Right lobe of liver (tissue), 6 donors: Measurements from ENCODE around the gene LRP6. TPM values are rescaled to one million over a fixed set of nuclear protein-coding genes. Genes with fewer than 3 reads are reported as not detected.
A peak's percentile ranks its signal among the peaks of the same experiment; 100 is the strongest.

Source experiments
- ATAC-seq, 4 donors: fragments of 200-7000 bp; cut with Tn5 transposase; one replicate each; pipeline ENCODE4 v1.9.1; 2020; ENCODE audit warnings: mild to moderate bottlenecking in 4 of 4, moderate library complexity in 4 of 4
- DNase-seq, 3 donors: peaks; one replicate each; pipeline ENCODE4 v3.0.0-alpha.2; 2020
- H3K27ac ChIP-seq, 3 donors: fragments of 200-600 bp; one replicate each; pipeline ENCODE4 v1.8.0; 2022
- H3K27me3 ChIP-seq, 2 donors: fragments of 200-600 bp; one replicate each; pipeline ENCODE4 v1.8.0; 2022
- H3K36me3 ChIP-seq, 4 donors: fragments of 200-600 bp; sonication (generic) in 1 of 4; one replicate each; pipeline versions ENCODE4 v1.5.1 to v1.8.0; 2017 to 2022; ENCODE audit warnings: control low read depth in 1 of 4
- H3K4me1 ChIP-seq, 4 donors: fragments of 200-600 bp; sonication (generic) in 1 of 4; one replicate each; pipeline versions ENCODE4 v1.5.1 to v1.8.0; 2017 to 2022; ENCODE audit warnings: control low read depth in 1 of 4
- H3K4me3 ChIP-seq, 3 donors: fragments of 200-600 bp; one replicate each; pipeline ENCODE4 v1.8.0; 2022
- H3K9me3 ChIP-seq, 4 donors: fragments of 200-600 bp; sonication (generic) in 1 of 4; one replicate each; pipeline versions ENCODE4 v1.5.1 to v1.8.0; 2017 to 2022; ENCODE audit warnings: control low read depth in 1 of 4
- POLR2A ChIP-seq: fragments of 450-650 bp; IDR thresholded peaks from one replicate; pipeline ENCODE4 v1.6.1; 2017; ENCODE audit warnings: antibody characterized with exemption, mild to moderate bottlenecking
- WGBS: methylation state at CpG from one replicate; pipeline ENCODE4 v1.1.6; 2018; ENCODE audit warnings: low coverage, low lambda C conversion rate; ENCODE audit not compliant: insufficient coverage; ENCODE audit errors: missing lambda C conversion rate; 5-methylcytosine and 5-hydroxymethylcytosine counted together
- intact Hi-C, 2 donors: fragments of 100-400 bp; cut with DNase I; formaldehyde crosslinking; loops; one replicate each; pipeline versions ENCODE4 v1.11.2 to v1.14.1; 2022
- total RNA-seq, 6 experiments: library from RNA; depleted of rRNA in 2 of 6; stranded (reverse); fragments of >200 nt in 2 of 6; fragmentation: NEBNext Ultra II Directional in 3 of 6; extraction: Animal tissue kit (Norgen Biotek cat#: 25700) in 3 of 6; gene quantifications; one replicate each; pipeline versions ENCODE4 v1.1.0 to v1.2.4, GENCODE V29; 2016 to 2023
- TF ChIP-seq, protein P1 (sequence below), 4 donors: fragments of 200-600 bp in 3 of 4; fragments of 450-650 bp in 1 of 4; IDR thresholded peaks; one replicate each; pipeline versions ENCODE4 v1.5.1 to v1.8.0; 2016 to 2022; ENCODE audit warnings: antibody characterized with exemption in 4 of 4, mild to moderate bottlenecking in 2 of 4
- donor health status: DM: no; HTN: yes; CAD: no.
- donor health status: DM: no; HTN: no; CAD: no.
- donor health status: DM: no; HTN: no; CAD: no.
- donor health status: DM: no; HTN: yes; CAD: no.
- donor health status: DM: no; HTN: yes; CAD: no.

Gene LRP6
- total RNA-seq, 6 experiments from 2014 or later: 19.9 to 32.5 (median 22.2) TPM

GRCh38 chr12:12267742-12268200 lies 927 bp upstream of the LRP6 start:
- Histone ChIP-seq H3K27ac (peak overlapping the region; percentile 88 to 100 (median 99)), H3K27me3 (no peaks in the 10 kb centered on the region), H3K36me3 (no peaks in the 10 kb centered on the region), H3K9me3 (no peaks in the 10 kb centered on the region), H3K4me1 (peaks cover 0 to 8% (median 0%) of the 10 kb centered on the region in 4 donors), H3K4me3 (peak overlapping the region; percentile 80 to 89 (median 86))
- WGBS: 9% methylated on average over 6 of the region's 6 CpGs
- DNase-seq (no peak), ATAC-seq (no peak)
- TF ChIP-seq POLR2A: no peak
- TF ChIP-seq, protein P1, sequence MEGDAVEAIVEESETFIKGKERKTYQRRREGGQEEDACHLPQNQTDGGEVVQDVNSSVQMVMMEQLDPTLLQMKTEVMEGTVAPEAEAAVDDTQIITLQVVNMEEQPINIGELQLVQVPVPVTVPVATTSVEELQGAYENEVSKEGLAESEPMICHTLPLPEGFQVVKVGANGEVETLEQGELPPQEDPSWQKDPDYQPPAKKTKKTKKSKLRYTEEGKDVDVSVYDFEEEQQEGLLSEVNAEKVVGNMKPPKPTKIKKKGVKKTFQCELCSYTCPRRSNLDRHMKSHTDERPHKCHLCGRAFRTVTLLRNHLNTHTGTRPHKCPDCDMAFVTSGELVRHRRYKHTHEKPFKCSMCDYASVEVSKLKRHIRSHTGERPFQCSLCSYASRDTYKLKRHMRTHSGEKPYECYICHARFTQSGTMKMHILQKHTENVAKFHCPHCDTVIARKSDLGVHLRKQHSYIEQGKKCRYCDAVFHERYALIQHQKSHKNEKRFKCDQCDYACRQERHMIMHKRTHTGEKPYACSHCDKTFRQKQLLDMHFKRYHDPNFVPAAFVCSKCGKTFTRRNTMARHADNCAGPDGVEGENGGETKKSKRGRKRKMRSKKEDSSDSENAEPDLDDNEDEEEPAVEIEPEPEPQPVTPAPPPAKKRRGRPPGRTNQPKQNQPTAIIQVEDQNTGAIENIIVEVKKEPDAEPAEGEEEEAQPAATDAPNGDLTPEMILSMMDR (IDR thresholded peaks at IDR 0.05): no peak
- intact Hi-C loops: no loop called here

DNA sequence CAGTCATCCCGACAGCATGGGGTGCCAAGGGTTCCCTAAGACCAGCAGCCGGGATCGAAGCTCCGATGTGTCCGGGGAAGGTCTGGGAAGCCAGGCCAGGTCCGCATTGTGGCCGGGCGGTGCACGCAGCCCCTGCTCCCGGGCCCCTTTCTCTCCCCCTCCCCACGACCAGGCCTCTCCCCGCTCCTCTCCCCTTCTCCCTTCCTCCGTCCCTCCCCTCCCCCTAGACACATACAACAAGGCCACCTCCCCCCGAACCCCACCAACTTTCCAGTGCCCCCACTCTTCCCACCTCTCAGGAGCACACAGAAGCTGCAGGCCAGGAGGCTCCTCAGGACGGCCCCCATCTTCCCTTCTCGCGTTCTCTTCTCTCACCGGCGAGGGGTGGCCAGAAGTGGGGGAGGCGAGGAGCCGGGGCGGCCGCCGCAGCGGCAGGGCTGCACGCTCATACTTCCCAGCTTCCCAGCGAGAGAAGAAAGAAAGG lies 413 bp downstream of the LRP6 start:
- Histone ChIP-seq H3K27me3 (no peaks in the 10 kb centered on the region), H3K36me3 (no peaks in the 10 kb centered on the region), H3K27ac (peak overlapping the region; percentile 88 to 100 (median 99)), H3K4me1 (peaks cover 0 to 8% (median 0%) of the 10 kb centered on the region in 4 donors), H3K4me3 (peak overlapping the region; percentile 80 to 89 (median 86)), H3K9me3 (no peaks in the 10 kb centered on the region)
- DNase-seq: peak in 2 of 3 donors; percentile 29 to 55
- 1% methylated on average over 13 of the region's 27 CpGs for WGBS
- TF ChIP-seq POLR2A: no peak
- TF ChIP-seq, protein P1 (IDR thresholded peaks at IDR 0.05): no peak
- intact Hi-C loops: no loop called here
- peak; percentile 16 to 40 (median 27) for ATAC-seq

DNA sequence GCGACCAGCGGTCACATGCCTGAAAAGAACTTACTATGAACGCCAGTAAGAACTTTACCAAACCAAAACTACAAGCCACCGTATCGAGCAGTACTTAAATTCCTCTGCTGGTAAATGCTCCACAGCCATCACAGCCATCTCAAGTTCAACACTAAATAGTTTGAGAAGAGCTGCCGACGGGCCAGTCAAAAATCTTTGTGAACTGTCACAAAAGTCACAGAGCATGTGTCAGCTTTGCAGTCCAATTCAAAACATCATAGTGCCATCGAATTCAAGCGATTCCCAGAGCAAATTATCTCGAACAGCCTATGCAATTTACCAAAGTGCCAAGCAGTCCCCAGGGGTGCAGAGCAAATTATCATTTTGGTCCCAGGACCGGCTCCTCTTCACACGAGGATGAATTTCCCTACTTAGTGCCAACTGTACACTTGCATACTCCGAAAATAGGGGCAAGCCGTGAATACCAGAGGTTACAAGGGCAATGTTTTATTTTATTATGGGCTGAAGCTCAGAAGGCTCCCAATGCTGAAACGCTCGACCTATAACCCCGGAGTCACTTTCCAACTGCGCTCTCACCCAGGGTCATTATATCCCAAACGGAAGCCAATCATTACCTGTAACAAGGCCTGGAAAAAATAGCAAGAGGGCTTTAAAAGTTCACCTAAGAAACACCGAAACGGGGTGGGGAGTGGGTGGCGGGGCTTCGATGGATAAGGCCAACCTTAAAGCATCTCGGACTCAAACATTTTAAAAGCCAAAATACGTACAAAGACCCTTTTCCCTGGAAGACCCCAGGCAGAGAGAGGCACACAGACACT lies 1.1 kb downstream of the LRP6 start:
- DNase-seq: peak in 2 of 3 donors; percentile 20 to 56
- H3K9me3 ChIP-seq: no peaks in the 10 kb centered on the region
- H3K4me3 ChIP-seq: peak overlapping the region; percentile 80 to 89 (median 86)
- H3K4me1 ChIP-seq: peaks cover 0 to 8% (median 0%) of the 10 kb centered on the region in 4 donors
- ATAC-seq: peak; percentile 32 to 50 (median 44)
- no peaks in the 10 kb centered on the region for H3K36me3 ChIP-seq
- H3K27ac ChIP-seq: peak overlapping the region; percentile 88 to 100 (median 99)
- H3K27me3 ChIP-seq: no peaks in the 10 kb centered on the region
- 1% methylated on average over 25 of the region's 25 CpGs for WGBS
- TF ChIP-seq, protein P1 (IDR thresholded peaks at IDR 0.05): no peak
- no peak for TF ChIP-seq POLR2A
- intact Hi-C loops: no loop called here

DNA sequence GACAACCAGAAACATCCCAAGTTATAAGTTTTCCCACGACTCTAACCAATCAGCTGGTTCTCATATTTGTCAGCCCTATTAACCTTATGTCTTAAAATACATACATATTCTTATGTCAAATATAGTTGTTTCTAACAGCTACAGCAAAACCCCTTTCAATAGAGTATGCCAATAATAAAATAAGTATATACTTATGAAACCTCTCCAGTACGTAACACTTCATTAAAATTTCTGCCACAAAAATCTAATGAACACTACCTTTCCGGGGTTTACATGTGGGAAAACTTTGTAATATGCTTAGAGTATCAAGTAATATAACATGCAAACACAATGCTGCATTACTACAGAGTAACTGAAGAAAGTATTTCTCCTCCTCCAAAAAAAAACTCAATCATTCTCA lies 1.8 kb downstream of the LRP6 start:
- H3K4me3 ChIP-seq: peak overlapping the region; percentile 80 to 89 (median 86)
- no peaks in the 10 kb centered on the region for H3K36me3 ChIP-seq
- ATAC-seq (no peak), DNase-seq (no peak)
- no peaks in the 10 kb centered on the region for H3K27me3 ChIP-seq
- peaks cover 0 to 8% (median 0%) of the 10 kb centered on the region in 4 donors for H3K4me1 ChIP-seq
- 15% methylated on average over 3 of the region's 3 CpGs for WGBS
- intact Hi-C loops: no loop called here
- H3K9me3 ChIP-seq: no peaks in the 10 kb centered on the region
- TF ChIP-seq POLR2A: no peak
- TF ChIP-seq, protein P1 (IDR thresholded peaks at IDR 0.05): no peak
- H3K27ac ChIP-seq: peak overlapping the region in 2 of 3 donors; percentile 99 to 100
